ENCODE data around the gene CLEC2L. TPM values are rescaled to one million over a fixed set of nuclear protein-coding genes. Genes with fewer than 3 reads are reported as not detected.

CLEC2L gene
- total RNA-seq, 1 experiment from 2014 or later: not detected

GRCh38 chr7:139567647-139568345 is 44.3 kb downstream of the CLEC2L start:
- DNase-seq (ENCODE audit: low read depth, low spot score): no peak
- in situ Hi-C loops (cut with HindIII; ENCODE audit: low pct_unique_long_range_greater_than_20kb, low sequenced_read_pairs): no loop called here

GRCh38 chr7:139568346-139568675 is 44.8 kb downstream of the CLEC2L start:
- DNase-seq (ENCODE audit: low read depth, low spot score): no peak
- in situ Hi-C loops (cut with HindIII; ENCODE audit: low pct_unique_long_range_greater_than_20kb, low sequenced_read_pairs): no loop called here

GRCh38 chr7:139568813-139569490 is 45.5 kb downstream of the CLEC2L start:
- in situ Hi-C loops (cut with HindIII; ENCODE audit: low pct_unique_long_range_greater_than_20kb, low sequenced_read_pairs): no loop called here
- DNase-seq (ENCODE audit: low read depth, low spot score): no peak

GRCh38 chr7:139570119-139570518 is 46.6 kb downstream of the CLEC2L start:
- in situ Hi-C loops (cut with HindIII; ENCODE audit: low pct_unique_long_range_greater_than_20kb, low sequenced_read_pairs): no loop called here

GRCh38 chr7:139570626-139571025 is 47.1 kb downstream of the CLEC2L start:
- DNase-seq (ENCODE audit: low read depth, low spot score): no peak
- in situ Hi-C loops (cut with HindIII; ENCODE audit: low pct_unique_long_range_greater_than_20kb, low sequenced_read_pairs): no loop called here

More at GRCh38 chr7:139570119-139570518, 46.6 kb downstream of the CLEC2L start:
- DNase-seq (ENCODE audit: low read depth, low spot score): peak; percentile 35

GRCh38 chr7:139571190-139571589 is 47.7 kb downstream of the CLEC2L start:
- no peak for DNase-seq (ENCODE audit: low read depth, low spot score)
- in situ Hi-C loops (cut with HindIII; ENCODE audit: low pct_unique_long_range_greater_than_20kb, low sequenced_read_pairs): no loop called here

- DNase-seq (ENCODE audit: low read depth, low spot score): no peak
- in situ Hi-C loops (cut with HindIII; ENCODE audit: low pct_unique_long_range_greater_than_20kb, low sequenced_read_pairs): no loop called here
Observed at GRCh38 chr7:139571651-139572050, 48.2 kb downstream of the CLEC2L start.

- in situ Hi-C loops (cut with HindIII; ENCODE audit: low pct_unique_long_range_greater_than_20kb, low sequenced_read_pairs): no loop called here
- no peak for DNase-seq (ENCODE audit: low read depth, low spot score)
Observed at GRCh38 chr7:139572071-139572470, 48.6 kb downstream of the CLEC2L start.

GRCh38 chr7:139572704-139573385 is 49.4 kb downstream of the CLEC2L start:
- in situ Hi-C loops (cut with HindIII; ENCODE audit: low pct_unique_long_range_greater_than_20kb, low sequenced_read_pairs): no loop called here
- no peak for DNase-seq (ENCODE audit: low read depth, low spot score)

GRCh38 chr7:139573871-139574270 is 50.4 kb downstream of the CLEC2L start:
- DNase-seq (ENCODE audit: low read depth, low spot score): no peak
- in situ Hi-C loops (cut with HindIII; ENCODE audit: low pct_unique_long_range_greater_than_20kb, low sequenced_read_pairs): no loop called here

GRCh38 chr7:139574618-139575337 is 51.3 kb downstream of the CLEC2L start:
- in situ Hi-C loops (cut with HindIII; ENCODE audit: low pct_unique_long_range_greater_than_20kb, low sequenced_read_pairs): no loop called here
- no peak for DNase-seq (ENCODE audit: low read depth, low spot score)

- in situ Hi-C loops (cut with HindIII; ENCODE audit: low pct_unique_long_range_greater_than_20kb, low sequenced_read_pairs): no loop called here
- no peak for DNase-seq (ENCODE audit: low read depth, low spot score)
Observed at GRCh38 chr7:139575338-139575680, 51.8 kb downstream of the CLEC2L start.

GRCh38 chr7:139576179-139576973 is 52.9 kb downstream of the CLEC2L start:
- in situ Hi-C loops (cut with HindIII; ENCODE audit: low pct_unique_long_range_greater_than_20kb, low sequenced_read_pairs): no loop called here
- no peak for DNase-seq (ENCODE audit: low read depth, low spot score)

GRCh38 chr7:139580435-139580834 is 57.0 kb downstream of the CLEC2L start:
- DNase-seq (ENCODE audit: low read depth, low spot score): no peak
- in situ Hi-C loops (cut with HindIII; ENCODE audit: low pct_unique_long_range_greater_than_20kb, low sequenced_read_pairs): no loop called here

- in situ Hi-C loops (cut with HindIII; ENCODE audit: low pct_unique_long_range_greater_than_20kb, low sequenced_read_pairs): no loop called here
- no peak for DNase-seq (ENCODE audit: low read depth, low spot score)
Observed at GRCh38 chr7:139582130-139582650, 58.7 kb downstream of the CLEC2L start.

- in situ Hi-C loops (cut with HindIII; ENCODE audit: low pct_unique_long_range_greater_than_20kb, low sequenced_read_pairs): no loop called here
- no peak for DNase-seq (ENCODE audit: low read depth, low spot score)
Observed at GRCh38 chr7:139582671-139583155, 59.2 kb downstream of the CLEC2L start.

- in situ Hi-C loops (cut with HindIII; ENCODE audit: low pct_unique_long_range_greater_than_20kb, low sequenced_read_pairs): no loop called here
- no peak for DNase-seq (ENCODE audit: low read depth, low spot score)
Observed at GRCh38 chr7:139583826-139584553, 60.5 kb downstream of the CLEC2L start.
